Glomerular endothelial cell (primary cell): Measurements from ENCODE around the gene KRT17. TPM values are rescaled to one million over a fixed set of nuclear protein-coding genes. Genes with fewer than 3 reads are reported as not detected.
"Not testable (repeated sequence)": the region's sequence is repeated elsewhere in the genome, so short reads cannot be mapped to it uniquely, and the experiment has no call there.

Experiments used
- DNase-seq: peaks from one replicate; pipeline ENCODE4 v3.0.0-alpha.2; 2011; ENCODE audit warnings: low read depth, low spot score; ENCODE audit errors: extremely low read depth
- total RNA-seq: library from RNA; depleted of rRNA; stranded (reverse); fragments of >200 nt; gene quantifications from 2 replicates; pipeline ENCODE4 v1.2.3, GENCODE V29; 2015

KRT17 gene
- total RNA-seq, 1 donor from 2014 or later: 2.7 TPM

GRCh38 chr17:41621916-41622315 is 2.5 kb downstream of the KRT17 start:
- no peak for DNase-seq

GRCh38 chr17:41621435-41621817 is 2.9 kb downstream of the KRT17 start:
- DNase-seq: not testable (repeated sequence)

GRCh38 chr17:41620583-41621434 is 3.6 kb downstream of the KRT17 start:
- no peak for DNase-seq

GRCh38 chr17:41619927-41620582 is 4.3 kb downstream of the KRT17 start:
- not testable (repeated sequence) for DNase-seq

- no peak for DNase-seq
Observed at GRCh38 chr17:41619036-41619926, 5.1 kb downstream of the KRT17 start.

- DNase-seq: no peak
Observed at GRCh38 chr17:41618341-41619035, 5.9 kb downstream of the KRT17 start.

GRCh38 chr17:41617698-41618097 is 6.7 kb downstream of the KRT17 start:
- DNase-seq: no peak

- no peak for DNase-seq
Observed at GRCh38 chr17:41617136-41617535, 7.2 kb downstream of the KRT17 start.

- not testable (repeated sequence) for DNase-seq
Observed at GRCh38 chr17:41616486-41616885, 7.9 kb downstream of the KRT17 start.

- no peak for DNase-seq
Observed at GRCh38 chr17:41615454-41615853, 8.9 kb downstream of the KRT17 start.

- DNase-seq: not testable (repeated sequence)
Observed at GRCh38 chr17:41614767-41615166, 9.6 kb downstream of the KRT17 start.

GRCh38 chr17:41614098-41614497 is 10.3 kb downstream of the KRT17 start:
- no peak for DNase-seq

- no peak for DNase-seq
Observed at GRCh38 chr17:41613277-41614082, 10.9 kb downstream of the KRT17 start.

GRCh38 chr17:41612376-41613160 is 11.8 kb downstream of the KRT17 start, which contains the start of gene KRT16:
Gene KRT16, minus strand, starts transcription at chr17:41612767. Its CDS starts 79 bp downstream, at chr17:41612688.
- DNase-seq: not testable (repeated sequence)

- DNase-seq: no peak
Observed at GRCh38 chr17:41610965-41611640, 13.3 kb downstream of the KRT17 start.

GRCh38 chr17:41610061-41610517 is 14.3 kb downstream of the KRT17 start:
- DNase-seq: not testable (repeated sequence)

- DNase-seq: not testable (repeated sequence)
Observed at GRCh38 chr17:41606930-41607329, 17.4 kb downstream of the KRT17 start.

- no peak for DNase-seq
Observed at GRCh38 chr17:41602524-41602923, 21.9 kb downstream of the KRT17 start.
